Stimulated activated CD4-positive, alpha-beta T cell treated with anti-CD3 and anti-CD28 coated beads, Interleukin-15, amount 100 ng/mL, for 24 hours (primary cell): Measurements from ENCODE around the gene SBNO2.

Source experiments
- DNase-seq: peaks from one replicate; pipeline ENCODE4 v3.0.0-alpha.2; 2020

SBNO2 gene

GRCh38 chr19:1103708-1104310 lies 70.3 kb downstream of the SBNO2 start, which contains the start of gene GPX4:
Gene GPX4 (plus strand): TSS chr19:1103994. CDS start chr19:1104044, 50 bp downstream.
- DNase-seq: peak; percentile 99

- no peak for DNase-seq
Measured at GRCh38 chr19:1103132-1103707, 70.8 kb downstream of the SBNO2 start.

GRCh38 chr19:1102407-1103131 lies 71.5 kb downstream of the SBNO2 start:
- peak; percentile 76 for DNase-seq

GRCh38 chr19:1101337-1101698 lies 72.8 kb downstream of the SBNO2 start:
- DNase-seq: no peak

- no peak for DNase-seq
Measured at GRCh38 chr19:1098177-1099051, 75.7 kb downstream of the SBNO2 start.

- no peak for DNase-seq
Measured at GRCh38 chr19:1097810-1098176, 76.3 kb downstream of the SBNO2 start.

- DNase-seq: peak; percentile 97
Measured at GRCh38 chr19:1094978-1095701, 78.9 kb downstream of the SBNO2 start, which contains the start of gene POLR2E. Gene POLR2E (minus strand): TSS chr19:1095375. CDS start chr19:1095315, 60 bp downstream.

- no peak for DNase-seq
Measured at GRCh38 chr19:1094655-1094977, 79.5 kb downstream of the SBNO2 start.

- DNase-seq: no peak
Measured at GRCh38 chr19:1093811-1094553, 80.1 kb downstream of the SBNO2 start.

- no peak for DNase-seq
Measured at GRCh38 chr19:1093330-1093729, 80.7 kb downstream of the SBNO2 start.

- no peak for DNase-seq
Measured at GRCh38 chr19:1091544-1092175, 82.4 kb downstream of the SBNO2 start.

- DNase-seq: no peak
Measured at GRCh38 chr19:1090731-1091543, 83.1 kb downstream of the SBNO2 start.

GRCh38 chr19:1089891-1090290 lies 84.2 kb downstream of the SBNO2 start:
- DNase-seq: no peak

GRCh38 chr19:1089126-1089771 lies 84.8 kb downstream of the SBNO2 start:
- no peak for DNase-seq

GRCh38 chr19:1088416-1089010 lies 85.6 kb downstream of the SBNO2 start:
- DNase-seq: no peak

- no peak for DNase-seq
Measured at GRCh38 chr19:1087813-1088415, 86.2 kb downstream of the SBNO2 start.

GRCh38 chr19:1086613-1087012 lies 87.5 kb downstream of the SBNO2 start:
- DNase-seq: no peak

GRCh38 chr19:1085676-1086442 lies 88.2 kb downstream of the SBNO2 start:
- no peak for DNase-seq
